Neural cell (in vitro differentiated cells): ENCODE measurements around the gene ANKRD28.

Experiments used
- CTCF ChIP-seq: fragments of 450-650 bp; IDR thresholded peaks from 2 replicates; pipeline ENCODE4 v1.5.1; 2014; ENCODE audit warnings: antibody characterized with exemption, mild to moderate bottlenecking, moderate library complexity; ENCODE audit not compliant: poor library complexity, severe bottlenecking
- RAD21 ChIP-seq: fragments of 450-650 bp; conservative IDR thresholded peaks from 2 replicates; pipeline ENCODE4 v1.6.1; 2014; ENCODE audit warnings: antibody characterized with exemption, mild to moderate bottlenecking, moderate library complexity
- TAF1 ChIP-seq: IDR thresholded peaks from 2 replicates; pipeline ENCODE4 v1.6.1; 2012; ENCODE audit warnings: low read depth

DNA sequence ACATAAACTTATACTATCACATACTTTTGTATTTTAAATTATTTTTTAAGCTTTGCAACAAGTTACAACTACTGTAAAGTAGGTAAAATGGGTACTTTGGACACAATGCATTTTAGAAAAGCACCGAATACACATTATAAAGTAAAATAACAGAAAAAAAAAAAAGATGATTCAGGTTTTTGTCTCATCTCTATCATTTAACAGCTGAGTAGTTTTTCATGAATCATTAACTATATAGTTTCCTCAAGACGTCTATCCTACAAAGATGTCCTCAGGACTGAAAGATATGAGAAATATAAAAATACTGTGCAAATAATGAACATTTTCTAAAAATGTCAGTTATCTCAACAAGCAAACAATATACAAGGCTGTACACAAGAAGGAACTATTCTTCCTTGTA is 46.9 kb downstream of the ANKRD28 start:
- no peak for TF ChIP-seq CTCF
- no peak for TF ChIP-seq RAD21
- no peak for TF ChIP-seq TAF1
